ENCODE data around the gene COP1. TPM values are rescaled to one million over a fixed set of nuclear protein-coding genes. Genes with fewer than 3 reads are reported as not detected.

COP1 gene
- total RNA-seq, 4 donors from 2014 or later, result 53.4 to 85.5 (median 68.4) TPM

DNA sequence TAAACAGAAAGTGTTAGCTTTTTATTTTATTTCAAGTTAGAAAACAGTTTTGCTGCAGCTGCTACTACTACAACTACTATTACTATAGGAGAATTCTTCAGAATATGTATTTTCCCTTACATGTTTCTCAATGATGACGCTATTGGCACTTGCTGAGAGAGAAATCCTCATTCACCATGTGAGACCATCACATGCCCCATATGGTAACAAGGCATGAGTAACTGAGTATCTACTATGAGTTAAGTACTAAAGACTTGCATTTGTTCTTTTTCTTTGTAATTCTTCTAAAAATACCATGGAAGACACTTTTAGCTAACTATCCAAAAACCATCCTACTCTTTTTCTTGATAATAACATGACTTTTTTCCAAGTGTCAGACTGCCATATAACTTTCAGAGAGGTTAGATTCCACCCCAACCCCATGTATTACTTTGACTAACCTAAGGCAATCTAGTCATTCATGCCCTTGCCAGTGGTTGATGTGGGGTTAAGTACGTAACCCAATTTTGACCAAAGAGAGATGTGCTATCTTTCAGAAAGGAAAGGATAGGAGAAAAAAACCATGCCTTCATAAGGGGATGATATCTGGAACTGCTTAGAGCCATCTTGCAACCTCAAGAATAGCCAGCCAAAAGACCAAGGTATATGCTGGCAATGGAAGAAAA is 42.9 kb downstream of the COP1 start:
- no peak overlapping the region for H3K27ac ChIP-seq
- no peaks in the 10 kb centered on the region for H3K27me3 ChIP-seq
- H3K9me3 ChIP-seq, result no peaks in the 10 kb centered on the region
- no peaks in the 10 kb centered on the region for H3K4me1 ChIP-seq
- no peak for DNase-seq
- no peak overlapping the region for H3K4me3 ChIP-seq
- H3K36me3 ChIP-seq, result no peaks in the 10 kb centered on the region
- TF ChIP-seq, protein P1, sequence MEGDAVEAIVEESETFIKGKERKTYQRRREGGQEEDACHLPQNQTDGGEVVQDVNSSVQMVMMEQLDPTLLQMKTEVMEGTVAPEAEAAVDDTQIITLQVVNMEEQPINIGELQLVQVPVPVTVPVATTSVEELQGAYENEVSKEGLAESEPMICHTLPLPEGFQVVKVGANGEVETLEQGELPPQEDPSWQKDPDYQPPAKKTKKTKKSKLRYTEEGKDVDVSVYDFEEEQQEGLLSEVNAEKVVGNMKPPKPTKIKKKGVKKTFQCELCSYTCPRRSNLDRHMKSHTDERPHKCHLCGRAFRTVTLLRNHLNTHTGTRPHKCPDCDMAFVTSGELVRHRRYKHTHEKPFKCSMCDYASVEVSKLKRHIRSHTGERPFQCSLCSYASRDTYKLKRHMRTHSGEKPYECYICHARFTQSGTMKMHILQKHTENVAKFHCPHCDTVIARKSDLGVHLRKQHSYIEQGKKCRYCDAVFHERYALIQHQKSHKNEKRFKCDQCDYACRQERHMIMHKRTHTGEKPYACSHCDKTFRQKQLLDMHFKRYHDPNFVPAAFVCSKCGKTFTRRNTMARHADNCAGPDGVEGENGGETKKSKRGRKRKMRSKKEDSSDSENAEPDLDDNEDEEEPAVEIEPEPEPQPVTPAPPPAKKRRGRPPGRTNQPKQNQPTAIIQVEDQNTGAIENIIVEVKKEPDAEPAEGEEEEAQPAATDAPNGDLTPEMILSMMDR (IDR thresholded peaks at IDR 0.05), result no peak
- no peak for TF ChIP-seq POLR2A (IDR thresholded peaks at IDR 0.05)
- intact Hi-C loops (cut with DNase I; ENCODE audit: low total_unique reads), result no loop called here

DNA sequence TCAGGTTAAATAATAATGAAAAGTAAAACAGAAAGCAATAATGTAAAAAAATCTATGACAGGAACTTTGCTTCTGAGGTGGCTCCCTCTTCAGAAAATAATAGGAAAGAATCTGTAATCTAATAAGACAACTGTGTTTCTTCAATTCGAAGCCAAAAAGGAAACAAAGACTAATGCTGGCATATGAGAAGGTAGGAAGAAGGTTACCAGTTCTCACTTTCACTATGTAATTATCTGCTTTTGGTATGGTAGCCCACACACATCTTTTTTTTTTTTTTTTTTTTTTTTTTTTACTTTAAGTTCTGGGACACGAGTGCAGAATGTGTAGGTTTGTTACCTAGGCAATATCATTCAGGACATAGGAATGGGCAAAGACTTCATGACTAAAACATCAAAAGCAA is 47.1 kb downstream of the COP1 start:
- H3K4me3 ChIP-seq, result no peak overlapping the region
- no peak overlapping the region for H3K27ac ChIP-seq
- H3K27me3 ChIP-seq, result no peaks in the 10 kb centered on the region
- no peak for TF ChIP-seq POLR2A (IDR thresholded peaks at IDR 0.05)
- TF ChIP-seq, protein P1 (IDR thresholded peaks at IDR 0.05), result no peak
- intact Hi-C loops (cut with DNase I; ENCODE audit: low total_unique reads), result no loop called here
- no peaks in the 10 kb centered on the region for H3K4me1 ChIP-seq
- H3K9me3 ChIP-seq, result peaks cover 0 to 6% of the 10 kb centered on the region in 2 donors
- no peak for DNase-seq
- H3K36me3 ChIP-seq, result no peaks in the 10 kb centered on the region

DNA sequence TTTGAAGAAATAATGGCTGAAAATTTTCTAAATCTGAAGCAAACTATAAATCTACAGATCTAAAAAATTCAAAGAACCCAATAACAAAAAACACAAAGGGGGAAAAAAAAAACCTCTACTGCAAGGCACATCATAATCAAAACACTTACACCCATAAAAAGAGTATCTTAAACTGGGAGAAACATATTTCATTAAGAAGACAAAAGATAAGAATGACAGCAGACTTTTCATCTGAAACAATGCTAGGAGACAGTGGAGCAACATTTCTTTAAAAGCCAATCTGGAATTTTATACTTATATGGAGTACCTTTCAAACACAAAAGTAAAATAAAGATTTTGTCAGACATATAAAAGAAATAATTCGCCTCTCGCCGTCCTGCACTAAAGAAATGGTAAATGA is 49.1 kb downstream of the COP1 start:
- intact Hi-C loops (cut with DNase I; ENCODE audit: low total_unique reads), result no loop called here
- Histone ChIP-seq H3K27ac (no peak overlapping the region), H3K4me1 (no peaks in the 10 kb centered on the region), H3K4me3 (no peak overlapping the region), H3K36me3 (no peaks in the 10 kb centered on the region), H3K9me3 (peaks cover 0 to 6% of the 10 kb centered on the region in 2 donors), H3K27me3 (no peaks in the 10 kb centered on the region)
- TF ChIP-seq, protein P1 (IDR thresholded peaks at IDR 0.05), result no peak
- DNase-seq, result no peak

DNA sequence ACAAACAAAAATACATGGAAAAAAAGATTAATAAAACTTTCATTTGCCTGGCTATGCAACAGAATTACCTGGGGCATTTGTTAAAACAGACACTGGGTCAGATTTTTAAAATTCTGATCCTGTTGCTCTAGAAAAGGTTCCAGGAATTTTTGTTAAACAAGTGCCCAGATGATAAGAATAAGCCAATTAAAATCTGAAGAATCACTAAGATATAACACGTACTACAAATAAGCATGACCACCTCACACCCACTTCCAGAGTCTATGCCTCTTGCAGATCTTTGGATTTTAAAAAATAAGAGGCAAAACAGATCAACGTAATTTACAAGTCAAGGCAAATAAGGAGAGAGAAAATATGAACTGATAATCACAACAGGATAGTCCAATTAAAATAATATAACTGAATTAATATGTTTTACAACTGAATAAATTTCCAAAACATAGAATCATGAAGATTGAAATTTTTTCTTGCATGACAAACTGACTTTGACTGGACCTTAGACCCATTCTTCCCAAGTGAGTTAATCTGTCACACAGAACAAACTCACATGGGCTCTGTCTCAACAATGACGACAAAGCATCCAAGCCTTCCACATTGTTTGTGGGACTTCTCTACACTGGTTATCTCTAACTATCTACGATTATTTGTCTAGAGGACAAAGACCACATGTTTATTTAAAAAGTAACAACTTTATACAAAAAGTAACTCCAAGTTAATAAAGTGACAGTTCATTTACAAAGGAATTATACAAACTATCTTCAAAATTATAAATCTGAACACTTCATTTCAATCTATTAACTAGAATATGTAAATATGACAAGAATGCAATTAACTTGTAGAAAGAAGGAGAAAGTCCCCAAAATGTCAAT is 56.9 kb downstream of the COP1 start:
- H3K27ac ChIP-seq, result no peak overlapping the region
- peaks cover 0 to 7% of the 10 kb centered on the region in 2 donors for H3K4me1 ChIP-seq
- no peaks in the 10 kb centered on the region for H3K27me3 ChIP-seq
- no peak for DNase-seq
- no peaks in the 10 kb centered on the region for H3K9me3 ChIP-seq
- TF ChIP-seq, protein P1 (IDR thresholded peaks at IDR 0.05), result no peak
- TF ChIP-seq POLR2A (IDR thresholded peaks at IDR 0.05), result no peak
- no peaks in the 10 kb centered on the region for H3K36me3 ChIP-seq
- H3K4me3 ChIP-seq, result no peak overlapping the region
- intact Hi-C loops (cut with DNase I; ENCODE audit: low total_unique reads), result no loop called here

DNA sequence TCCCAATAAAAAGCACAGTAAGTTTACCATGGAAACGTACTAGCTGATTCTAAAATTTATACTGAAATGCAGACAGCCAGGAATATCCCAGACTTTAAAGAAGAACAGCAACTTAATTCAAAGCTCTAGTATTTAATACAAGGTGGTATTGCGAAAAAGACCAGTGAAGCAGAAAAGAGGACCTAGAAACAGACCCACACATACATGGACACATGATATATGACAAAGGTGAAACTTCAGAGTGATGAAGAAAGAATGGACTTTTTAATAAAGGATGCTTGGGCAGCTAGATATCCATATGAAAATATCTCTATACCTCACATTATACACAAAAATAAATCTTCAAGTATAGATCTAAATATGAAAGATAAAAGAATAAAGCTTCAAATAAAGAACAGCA is 62.6 kb downstream of the COP1 start:
- no peaks in the 10 kb centered on the region for H3K27me3 ChIP-seq
- H3K9me3 ChIP-seq, result no peaks in the 10 kb centered on the region
- H3K36me3 ChIP-seq, result no peaks in the 10 kb centered on the region
- TF ChIP-seq, protein P1 (IDR thresholded peaks at IDR 0.05), result no peak
- DNase-seq, result no peak
- no peak overlapping the region for H3K27ac ChIP-seq
- H3K4me1 ChIP-seq, result peaks cover 0 to 7% of the 10 kb centered on the region in 2 donors
- H3K4me3 ChIP-seq, result no peak overlapping the region
- intact Hi-C loops (cut with DNase I; ENCODE audit: low total_unique reads), result no loop called here

Measured in uterus (tissue), 4 donors.